RWPE1 (cell line): ENCODE data around the gene DPPA2.

Experiments
- CTCF ChIA-PET: fragments of 350-600 bp; sonication (Branson Sonifier 250); formaldehyde crosslinking; extraction: SDS; loops from one replicate; lab custom pipeline; 2021; lab: Yijun Ruan, JAX
- POLR2A ChIA-PET: fragments of 400-600 bp; formaldehyde crosslinking; extraction: SDS; loops from one replicate; lab custom pipeline; 2020; ENCODE audit warnings: antibody characterized with exemption; ENCODE audit not compliant: low non-redundant PET; lab: Yijun Ruan, JAX
- DNase-seq: peaks from one replicate; pipeline ENCODE4 v3.0.0; 2012; ENCODE audit warnings: low spot score
- H3K27ac ChIP-seq: fragments of 450-650 bp; 2 replicates; pipeline ENCODE4 v1.5.1; 2017
- CTCF ChIP-seq: fragments of 450-650 bp; conservative IDR thresholded peaks from 2 replicates; pipeline ENCODE4 v1.5.1; 2017; ENCODE audit warnings: low read depth, mild to moderate bottlenecking

DPPA2 gene

GRCh38 chr3:109355625-109356441 lies 39.5 kb upstream of the DPPA2 start:
- H3K27ac ChIP-seq = no peak overlapping the region
- ChIA-PET CTCF (no interaction called here), POLR2A (no interaction called here)
- no peak for DNase-seq
- no peak for TF ChIP-seq CTCF

GRCh38 chr3:109353057-109353456 lies 36.7 kb upstream of the DPPA2 start:
- no peak for TF ChIP-seq CTCF
- CTCF ChIA-PET = no interaction called here
- POLR2A ChIA-PET = no interaction called here
- no peak overlapping the region for H3K27ac ChIP-seq
- DNase-seq = no peak

- no peak for TF ChIP-seq CTCF
- CTCF ChIA-PET = no interaction called here
- H3K27ac ChIP-seq = no peak overlapping the region
- no peak for DNase-seq
- POLR2A ChIA-PET = no interaction called here
Observed at GRCh38 chr3:109351231-109351630, 34.9 kb upstream of the DPPA2 start.

GRCh38 chr3:109346770-109347295 lies 30.5 kb upstream of the DPPA2 start:
- ChIA-PET CTCF (no interaction called here), POLR2A (no interaction called here)
- no peak for DNase-seq
- no peak for TF ChIP-seq CTCF
- no peak overlapping the region for H3K27ac ChIP-seq

- no peak overlapping the region for H3K27ac ChIP-seq
- ChIA-PET POLR2A (no interaction called here), CTCF (no interaction called here)
- no peak for TF ChIP-seq CTCF
- DNase-seq = no peak
Observed at GRCh38 chr3:109346099-109346498, 29.8 kb upstream of the DPPA2 start.

- H3K27ac ChIP-seq = no peak overlapping the region
- CTCF ChIA-PET = interaction anchor here (0.6 kb wide), 1 partner anchor 526 kb away, joined by 3 read pairs; no protein-coding TSS in a partner anchor
- DNase-seq = no peak
- POLR2A ChIA-PET = no interaction called here
- no peak for TF ChIP-seq CTCF
Observed at GRCh38 chr3:109339714-109340648, 23.7 kb upstream of the DPPA2 start.
